ENCODE data around the gene ARPC5L.
"Not testable (repeated sequence)": the region's sequence is repeated elsewhere in the genome, so short reads cannot be mapped to it uniquely, and the experiment has no call there.

ARPC5L gene

DNA sequence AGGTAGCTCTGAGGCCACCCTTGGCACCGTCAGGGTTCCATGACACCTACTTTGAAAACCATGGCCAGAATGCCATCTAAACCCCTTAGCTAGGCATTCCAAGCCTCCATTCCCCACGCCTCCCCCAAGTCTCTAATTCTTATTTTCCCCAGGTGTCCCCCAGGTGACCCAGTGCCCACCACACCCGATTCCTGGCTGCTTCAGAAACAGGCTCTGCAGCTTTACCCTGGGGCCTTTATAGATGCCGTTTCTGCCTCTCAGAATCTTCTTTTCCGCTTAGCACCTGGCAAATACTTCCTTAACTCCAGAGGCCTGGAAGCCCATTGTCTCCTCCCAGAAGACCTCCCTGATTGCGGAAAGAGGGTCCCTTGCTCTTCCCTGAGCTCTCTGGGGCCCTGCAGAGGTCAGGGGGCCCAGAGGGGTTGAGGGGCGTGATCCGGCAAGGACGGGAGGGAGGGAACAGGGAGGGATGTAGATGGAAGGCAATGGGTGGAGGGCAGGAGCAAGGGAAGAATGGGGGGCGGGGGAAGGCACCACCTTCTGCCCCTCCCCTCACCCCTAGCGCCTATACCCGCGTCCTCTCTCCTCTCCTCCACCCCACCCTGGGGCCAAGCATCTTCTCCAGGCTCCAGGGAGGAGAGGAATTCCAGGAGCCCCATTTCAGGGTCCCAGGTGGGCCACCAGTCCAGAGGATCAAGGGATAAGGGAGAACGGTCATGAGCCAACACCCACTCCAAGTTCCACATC, 20.7 kb upstream of the ARPC5L start:
- no peak for DNase-seq (ENCODE audit: low spot score)

DNA sequence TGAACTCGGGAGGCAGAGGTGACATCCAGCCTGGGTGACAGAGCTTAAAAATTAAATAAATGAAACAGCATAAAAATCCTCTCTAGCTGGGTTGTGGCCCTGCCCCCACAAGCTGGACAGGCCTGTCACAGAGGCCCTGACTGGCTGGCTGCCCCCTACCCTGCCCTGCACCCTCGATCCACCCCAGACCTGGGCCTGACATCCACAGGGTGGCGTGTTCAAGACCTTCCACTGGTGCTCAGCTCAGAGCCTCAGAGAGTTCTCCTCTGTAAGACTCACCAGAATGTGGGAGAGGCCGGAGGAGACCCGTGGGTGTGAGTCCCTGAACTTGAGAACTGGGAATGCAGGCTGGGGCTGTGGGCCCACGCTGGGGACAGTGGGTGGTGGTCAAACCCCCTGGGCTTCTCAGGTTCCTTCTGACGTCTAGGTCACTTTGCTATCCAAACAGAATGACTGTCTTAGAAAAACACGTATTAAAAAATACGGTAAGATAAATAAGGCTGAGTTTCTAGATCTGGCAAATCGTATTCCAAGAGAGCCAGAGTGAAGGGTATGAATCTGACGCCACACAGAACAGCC, 18.4 kb upstream of the ARPC5L start:
- DNase-seq (ENCODE audit: low spot score): no peak

DNA sequence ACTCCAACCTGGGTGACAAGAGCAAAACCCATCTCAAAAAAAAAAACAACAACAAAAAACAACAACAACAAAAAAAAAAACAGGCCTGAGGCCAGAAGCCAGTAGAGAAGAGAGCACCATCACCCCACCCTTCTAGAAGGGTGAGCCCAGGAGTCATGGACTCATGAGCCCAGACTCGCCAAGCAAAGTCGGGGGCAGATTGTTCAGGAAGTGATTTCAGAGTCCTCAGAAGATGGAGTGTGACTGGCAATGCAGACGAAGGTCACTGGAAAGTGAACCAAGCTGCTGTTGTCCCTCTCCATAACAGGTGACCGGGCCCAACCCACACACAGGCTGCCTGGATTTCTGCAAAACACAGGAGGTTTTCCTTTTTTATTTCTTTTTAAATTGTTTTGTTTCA, 17.6 kb upstream of the ARPC5L start:
- DNase-seq (ENCODE audit: low spot score): no peak

DNA sequence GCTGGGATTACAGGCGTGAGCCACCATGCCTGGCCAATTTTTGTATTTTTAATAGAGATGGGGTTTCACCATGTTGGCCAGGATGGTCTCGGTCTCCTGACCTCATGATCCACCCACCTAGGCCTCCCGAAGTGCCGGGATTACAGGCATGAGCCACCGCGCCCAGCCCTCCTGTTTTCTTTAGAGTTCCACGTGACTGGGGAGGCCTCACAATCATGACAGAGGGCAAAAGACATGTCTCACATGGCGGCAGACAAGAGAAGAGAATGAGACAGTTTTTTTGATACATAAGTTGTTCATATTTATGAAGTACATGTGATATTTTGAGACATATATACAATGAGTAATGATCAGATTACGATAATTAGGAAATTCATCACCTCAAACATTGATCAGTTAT, 15.5 kb upstream of the ARPC5L start:
- not testable (repeated sequence) for DNase-seq (ENCODE audit: low spot score)

DNA sequence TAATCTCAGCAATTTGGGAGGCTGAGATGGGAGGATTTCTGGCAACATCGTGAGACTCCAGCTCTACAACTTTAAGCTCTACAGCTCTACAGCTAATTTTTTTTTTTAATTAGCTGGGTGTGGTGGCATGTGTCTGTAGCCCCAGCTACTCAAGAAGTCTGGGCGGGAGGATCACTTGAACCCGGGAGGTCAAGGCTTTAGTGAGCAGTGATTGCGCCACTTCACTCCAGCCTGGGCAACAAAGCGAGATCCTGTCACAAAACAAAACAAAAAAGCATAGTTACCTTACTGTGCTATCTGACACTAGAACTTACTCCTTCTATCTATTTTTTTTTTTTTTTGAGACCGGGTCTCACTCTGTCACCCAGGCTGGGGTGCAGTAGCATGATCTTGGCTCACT, 15.0 kb upstream of the ARPC5L start:
- no peak for DNase-seq (ENCODE audit: low spot score)

DNA sequence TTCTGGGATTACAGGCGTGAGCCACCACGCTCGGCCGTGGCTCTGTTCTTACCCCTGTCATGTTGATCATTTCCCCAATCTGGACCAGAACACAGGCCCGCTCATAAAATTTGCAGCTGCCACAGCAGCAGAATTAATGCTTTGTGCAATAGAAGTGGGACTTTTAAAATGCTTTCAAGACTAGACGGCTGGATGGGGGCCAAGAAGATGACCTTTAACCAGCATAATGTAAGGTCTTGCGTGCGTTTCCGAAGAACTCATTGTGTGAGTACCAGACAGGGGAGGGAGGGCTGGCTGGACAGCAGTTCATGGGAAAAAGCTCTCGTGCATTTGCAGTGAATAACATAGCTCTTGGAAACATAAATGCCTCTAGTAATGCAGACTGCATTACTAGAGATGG, 12.1 kb upstream of the ARPC5L start:
- DNase-seq (ENCODE audit: low spot score): no peak

DNA sequence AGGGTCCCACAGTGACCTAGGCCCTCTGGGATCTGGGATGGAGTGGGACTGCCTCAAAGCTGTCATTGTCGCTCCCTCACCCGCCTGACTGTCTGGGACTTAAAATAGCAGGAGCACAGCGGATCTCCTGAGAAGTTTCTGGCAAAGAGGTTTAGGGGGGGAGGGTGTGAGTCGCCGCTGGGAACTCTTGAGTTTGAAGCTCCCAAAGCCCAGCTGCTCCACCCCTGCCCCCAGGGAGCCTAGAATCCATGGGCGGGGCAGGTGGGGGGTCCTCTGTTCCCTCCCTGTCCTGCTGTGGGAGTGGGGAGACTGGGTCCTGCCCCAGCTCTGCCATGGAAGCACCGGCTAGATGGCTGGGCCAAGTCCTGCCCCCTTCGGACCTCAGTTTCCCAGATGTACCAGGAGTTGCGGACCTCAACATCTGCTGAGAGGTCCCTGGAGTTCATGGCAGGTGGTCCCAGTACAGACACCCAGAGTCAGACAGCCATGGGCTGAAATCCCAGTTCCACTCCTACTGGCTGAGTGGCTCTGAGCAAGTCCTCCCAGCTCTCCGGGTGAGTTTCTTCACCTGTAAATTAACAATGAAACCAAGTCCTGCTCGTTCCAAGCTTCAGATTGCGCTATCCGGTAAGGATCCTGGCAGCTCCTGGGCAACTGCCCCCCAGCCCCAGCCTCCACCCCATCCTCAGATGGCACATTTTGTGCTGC, 9.7 kb upstream of the ARPC5L start:
- DNase-seq (ENCODE audit: low spot score): no peak

DNA sequence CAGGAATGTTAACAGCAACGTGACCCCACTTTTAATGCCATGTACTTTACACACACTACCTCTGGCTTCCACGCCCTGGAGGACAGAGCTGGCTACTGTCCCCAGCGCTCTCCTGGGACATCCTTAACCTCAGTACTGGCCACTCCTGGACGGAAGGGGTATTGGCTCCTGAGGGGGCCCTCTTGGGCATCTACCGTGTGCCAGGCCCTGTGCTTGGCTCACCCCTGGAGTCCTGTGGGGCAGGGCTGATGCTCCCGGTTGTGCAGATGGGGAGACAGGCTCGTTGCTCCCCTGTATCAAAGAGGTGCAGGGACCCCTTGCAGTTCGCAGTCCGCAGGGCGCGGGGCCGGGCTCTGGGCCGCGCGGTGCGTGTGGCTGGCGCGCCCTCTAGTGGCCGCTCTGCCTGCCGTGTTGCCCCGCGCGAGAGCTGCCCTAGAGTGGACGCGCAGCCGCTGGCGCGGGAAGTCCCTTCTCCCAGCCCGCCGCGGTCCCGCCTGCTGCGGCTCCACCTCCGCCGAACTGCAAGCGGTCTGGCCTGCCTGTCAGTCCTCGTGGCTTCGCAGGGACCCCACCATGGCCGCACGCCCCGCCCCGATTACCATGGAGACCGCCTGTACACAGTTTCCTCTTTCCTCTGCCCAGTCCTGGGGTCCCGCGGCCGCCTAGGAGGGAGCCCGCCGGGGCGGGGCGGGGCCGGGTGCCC, 8.9 kb upstream of the ARPC5L start, which contains the start of gene WDR38:
WDR38 (plus strand) TSS at position 632 of the 703 bp plus-strand sequence. CDS start 72 bp downstream, outside the sequence.
- peak; percentile 84 for DNase-seq (ENCODE audit: low spot score)

DNA sequence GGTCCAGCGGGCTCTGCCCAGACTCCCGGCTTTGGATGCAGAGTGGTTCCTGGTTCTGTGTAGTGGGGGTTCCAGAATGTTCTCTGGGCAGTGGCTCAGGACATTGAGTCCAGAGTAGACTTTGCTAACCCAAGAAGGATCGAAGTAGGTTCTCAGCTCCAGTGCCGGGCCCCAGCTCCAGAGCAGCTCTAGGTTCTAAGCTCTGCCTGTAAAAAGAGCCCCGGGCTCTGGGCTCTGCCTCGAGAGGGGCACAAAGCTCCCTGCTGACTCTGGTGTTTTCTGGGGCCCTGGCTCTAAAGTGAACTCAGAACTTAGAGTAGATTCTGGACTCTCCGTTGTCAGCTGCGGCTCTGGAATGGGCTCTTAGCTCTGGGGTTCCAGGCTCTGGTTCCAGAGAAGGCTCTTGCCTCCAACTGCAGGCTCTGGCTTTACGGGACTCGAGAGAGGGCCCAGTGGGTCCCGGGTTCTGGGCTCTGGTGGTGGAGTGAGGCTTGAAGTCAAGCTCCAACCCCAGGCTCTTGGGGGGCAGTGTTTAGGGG, 8.3 kb upstream of the ARPC5L start:
- no peak for DNase-seq (ENCODE audit: low spot score)

DNA sequence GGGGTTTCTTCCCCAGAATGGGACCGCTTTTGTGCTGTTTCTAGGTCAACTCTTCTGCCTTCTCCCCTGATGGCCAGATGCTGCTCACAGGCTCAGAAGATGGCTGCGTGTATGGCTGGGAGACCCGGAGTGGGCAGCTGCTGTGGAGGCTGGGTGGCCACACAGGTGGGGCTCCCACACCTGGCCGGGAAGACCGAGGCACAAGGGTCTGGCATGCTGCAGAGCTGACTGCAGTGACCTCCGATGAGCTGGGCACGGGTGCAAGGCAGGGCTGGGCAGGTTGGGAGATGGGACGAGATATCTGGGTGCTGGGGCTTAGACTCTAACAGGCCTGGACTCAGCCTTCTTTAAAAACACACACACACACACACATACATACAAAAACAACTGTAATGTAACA, 7.8 kb upstream of the ARPC5L start:
- no peak for DNase-seq (ENCODE audit: low spot score)

DNA sequence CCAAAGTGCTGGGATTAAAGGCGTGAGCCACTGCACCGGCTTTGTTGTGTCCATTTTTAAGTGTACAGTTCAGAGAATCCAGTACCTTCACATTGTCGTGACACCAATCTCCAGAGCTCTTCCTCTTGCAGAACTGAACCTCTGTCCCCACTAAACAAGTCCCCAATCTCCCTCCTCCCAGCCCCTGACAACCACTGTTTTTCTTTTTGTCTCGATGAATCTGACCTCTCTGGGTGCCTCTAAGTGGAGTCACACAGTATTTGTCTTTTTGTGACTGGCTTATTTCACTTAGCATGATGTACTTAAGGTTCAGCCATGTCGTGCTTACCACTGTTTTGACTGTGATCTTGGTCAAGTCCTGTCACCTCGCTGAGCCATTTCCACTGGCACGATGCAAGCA, 7.1 kb upstream of the ARPC5L start:
- DNase-seq (ENCODE audit: low spot score): no peak

DNA sequence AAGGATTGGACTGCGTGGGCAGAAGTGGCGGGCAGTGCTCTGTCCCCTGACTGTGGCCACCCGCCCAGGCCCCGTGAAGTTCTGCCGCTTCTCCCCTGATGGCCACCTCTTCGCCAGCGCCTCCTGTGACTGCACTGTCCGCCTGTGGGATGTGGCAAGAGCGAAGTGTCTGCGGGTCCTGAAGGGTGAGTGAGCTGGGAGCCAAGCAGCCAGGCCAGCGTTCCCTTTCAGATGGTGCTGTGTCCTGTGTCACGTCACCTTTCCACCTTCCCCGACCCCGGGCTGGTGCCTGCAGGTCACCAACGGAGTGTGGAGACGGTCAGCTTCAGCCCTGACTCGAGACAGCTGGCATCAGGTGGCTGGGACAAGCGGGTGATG, 6.4 kb upstream of the ARPC5L start:
- no peak for DNase-seq (ENCODE audit: low spot score)

DNA sequence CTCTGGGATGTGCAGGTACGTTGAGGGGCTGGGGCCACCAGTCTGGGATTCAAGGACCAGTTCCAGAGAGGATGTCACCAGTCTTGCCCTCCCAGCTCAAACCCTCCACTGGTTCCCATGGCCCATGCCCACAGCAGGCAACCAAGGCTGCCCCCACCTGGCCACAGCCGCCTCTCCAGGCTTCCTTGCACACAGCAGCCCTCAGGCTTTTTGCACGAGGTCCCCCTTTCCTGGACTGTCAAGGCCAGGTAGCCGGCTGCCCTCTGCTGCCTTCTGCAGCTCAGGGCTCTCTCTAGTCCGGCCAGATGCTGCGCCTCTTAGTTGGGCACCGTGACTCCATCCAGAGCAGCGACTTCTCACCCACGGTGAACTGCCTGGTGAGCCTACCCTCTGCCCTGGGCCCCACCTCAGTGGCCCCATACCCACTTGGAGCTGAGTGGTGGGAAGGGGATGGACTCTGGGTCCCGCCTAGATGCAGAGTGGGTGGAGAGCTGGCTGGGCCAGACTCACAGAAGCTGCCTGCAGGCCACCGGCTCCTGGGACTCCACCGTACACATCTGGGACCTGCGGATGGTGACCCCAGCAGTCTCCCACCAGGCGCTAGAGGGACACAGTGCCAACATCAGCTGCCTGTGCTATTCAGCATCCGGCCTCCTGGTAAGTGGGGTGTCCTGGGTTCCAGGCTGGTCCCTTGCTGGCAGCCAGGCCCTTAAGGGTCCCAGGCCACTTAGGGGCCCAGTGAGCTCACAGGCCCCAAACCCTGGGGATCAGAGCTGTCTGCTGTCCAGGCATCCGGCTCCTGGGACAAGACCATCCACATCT, 5.8 kb upstream of the ARPC5L start:
- DNase-seq (ENCODE audit: low spot score): no peak

DNA sequence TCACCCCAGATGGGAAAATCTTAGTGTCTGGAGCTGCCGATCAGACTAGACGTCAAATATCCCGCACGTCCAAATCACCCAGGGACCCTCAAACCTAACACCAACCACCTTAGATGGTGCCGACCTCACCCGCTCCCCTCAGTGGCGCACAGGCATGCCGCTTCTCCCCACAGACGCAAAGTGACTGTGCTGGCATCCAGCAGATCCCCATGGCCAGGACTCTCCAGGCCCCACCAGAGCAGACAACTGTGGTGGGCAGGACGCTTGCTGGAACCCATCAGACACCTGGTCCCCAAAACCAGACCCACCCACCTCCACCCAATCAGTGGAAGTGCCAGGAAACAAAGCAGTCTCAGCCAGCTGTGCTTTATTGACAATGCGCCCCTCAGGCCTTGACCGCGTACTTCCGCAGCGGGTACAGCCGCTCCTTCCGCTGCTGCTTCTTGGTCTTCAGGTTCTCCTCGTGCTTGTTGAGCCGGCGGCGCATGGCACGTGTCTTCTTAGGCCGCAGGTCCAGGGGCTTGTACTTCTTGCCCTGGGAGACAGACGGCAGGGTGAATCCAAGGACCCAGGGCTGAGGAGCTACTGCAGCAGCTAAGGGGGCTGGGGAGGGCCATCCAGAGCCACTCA, 4.3 kb upstream of the ARPC5L start:
- DNase-seq (ENCODE audit: low spot score): no peak

DNA sequence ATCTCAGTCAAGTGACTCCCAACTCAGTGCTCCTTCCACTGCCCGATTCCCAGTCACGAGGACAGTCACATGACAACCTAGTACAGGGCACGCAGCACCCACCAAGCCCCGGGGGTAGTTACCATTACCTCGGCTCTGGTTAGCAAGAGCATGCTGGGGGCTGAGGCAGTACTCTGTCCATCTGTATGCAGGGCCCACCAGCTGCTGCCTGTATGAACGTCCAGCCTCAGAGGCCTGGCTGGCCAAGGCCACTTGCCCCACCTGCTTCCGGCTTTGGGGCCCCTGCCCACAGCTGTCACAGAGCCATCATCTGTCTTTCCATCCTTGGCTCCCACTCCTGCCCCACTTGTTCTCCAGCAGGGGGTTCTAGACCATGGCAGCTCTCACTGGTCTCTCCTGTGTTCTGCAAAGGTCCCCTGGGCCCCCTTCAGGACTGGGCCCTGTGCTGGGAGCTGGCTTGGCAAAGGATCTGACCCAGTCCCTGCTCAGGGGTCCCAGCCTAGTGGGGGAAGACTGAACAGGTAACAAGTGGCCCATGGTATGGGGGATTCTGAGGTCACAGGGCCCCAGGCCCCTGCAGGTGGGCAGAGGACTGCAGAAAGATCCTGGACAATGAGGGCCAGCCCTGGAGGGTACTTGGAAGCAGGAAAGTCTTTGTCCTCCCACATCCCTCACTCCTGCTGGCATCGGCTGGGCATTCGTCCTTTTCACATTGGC, 3.4 kb upstream of the ARPC5L start:
- DNase-seq (ENCODE audit: low spot score): no peak

DNA sequence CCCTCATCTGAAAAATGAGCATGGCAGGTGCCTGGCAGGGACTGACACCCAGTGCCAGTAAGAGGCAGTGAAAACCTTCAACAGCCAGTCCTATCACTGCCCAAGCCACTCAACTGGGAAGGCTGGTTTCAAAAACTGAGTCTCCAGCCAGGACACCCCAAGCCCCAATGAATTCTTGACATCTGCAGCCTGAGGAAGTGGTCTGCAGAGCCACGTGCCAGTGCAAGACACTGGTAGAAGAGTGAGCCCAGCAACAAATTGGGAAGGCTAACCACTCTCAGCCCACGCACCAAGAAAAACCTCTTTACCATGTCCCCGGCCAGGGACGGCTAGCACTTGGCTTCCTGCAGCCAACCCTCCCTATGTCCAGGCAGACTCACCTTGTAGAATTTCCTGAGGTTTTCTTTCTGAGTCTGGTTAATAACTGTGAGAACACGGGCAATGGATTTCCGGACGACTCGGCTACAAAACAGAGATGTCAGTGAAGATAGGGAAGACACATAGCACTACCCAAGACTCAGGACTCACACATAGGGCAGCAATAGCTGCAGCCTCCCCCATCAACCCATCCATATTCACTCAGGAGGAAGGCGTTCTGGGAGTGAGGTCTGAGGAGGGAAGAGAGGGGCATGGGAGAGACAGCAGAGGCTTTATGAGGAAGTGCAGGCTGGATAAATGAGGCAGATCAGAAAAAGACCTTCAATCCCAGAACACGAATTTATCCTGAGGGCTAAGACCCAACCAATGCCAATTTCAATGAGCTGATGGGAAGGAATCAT, 1.9 kb upstream of the ARPC5L start:
- DNase-seq (ENCODE audit: low spot score): no peak

DNA sequence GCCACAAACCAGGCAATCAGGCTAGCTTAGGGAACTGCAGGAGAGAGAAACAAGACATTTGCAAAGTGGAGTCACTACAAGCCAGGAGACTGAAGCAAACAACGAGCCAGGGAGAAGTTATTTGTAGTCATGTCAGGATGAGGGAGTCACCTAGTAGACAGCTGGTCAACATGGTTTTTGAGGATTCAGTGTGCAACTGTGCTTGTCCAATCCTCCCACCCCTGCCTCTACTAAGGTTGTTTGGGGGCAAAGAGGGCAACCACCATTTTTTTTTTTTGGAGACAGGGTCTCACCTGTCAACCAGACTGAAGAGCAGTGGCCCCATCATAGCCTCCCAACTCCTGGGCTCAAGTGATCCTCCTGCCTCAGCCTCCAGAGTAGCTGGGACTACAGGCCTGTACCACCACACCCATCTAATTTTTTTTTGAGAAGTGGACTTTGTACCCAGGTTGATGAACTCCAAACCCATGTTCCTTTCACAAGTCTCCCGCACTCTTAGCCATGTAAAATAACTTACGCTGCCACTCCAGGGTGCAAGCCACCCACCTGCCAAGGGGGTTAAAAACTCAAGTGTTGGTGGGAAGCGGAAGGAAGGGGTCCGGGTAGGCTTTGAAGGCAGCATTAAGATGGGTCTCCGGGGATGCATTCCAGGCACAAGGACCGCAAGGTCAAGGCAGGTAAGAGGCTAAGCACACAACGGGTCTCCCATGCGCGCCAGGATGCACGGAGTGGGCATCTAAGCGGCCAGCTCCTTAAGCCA, 1.2 kb upstream of the ARPC5L start:
- no peak for DNase-seq (ENCODE audit: low spot score)

DNA sequence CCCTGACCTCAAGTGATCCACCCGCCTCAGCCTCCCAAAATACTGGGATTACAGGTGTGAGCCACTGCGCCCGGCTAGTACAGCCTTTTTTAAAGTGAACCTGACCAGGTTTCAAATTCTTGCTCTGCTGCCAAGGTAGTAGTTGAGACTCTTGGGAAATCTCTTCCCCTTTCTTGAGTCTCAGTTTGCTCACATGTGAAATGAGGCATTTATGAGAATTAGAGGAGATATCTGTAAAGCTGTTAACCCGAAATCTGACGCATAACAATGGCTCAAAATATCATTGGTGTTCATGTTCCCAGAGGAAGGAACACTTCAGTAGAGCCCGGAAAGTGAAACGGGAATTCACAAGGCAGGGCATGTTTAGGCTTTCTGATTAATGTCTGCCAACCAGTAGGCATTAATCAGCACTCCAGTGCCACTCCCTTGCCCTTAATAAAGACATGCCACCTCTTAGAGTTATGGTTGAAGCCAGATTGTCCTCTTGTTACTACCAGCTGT, 1.5 kb downstream of the ARPC5L start:
- DNase-seq (ENCODE audit: low spot score): no peak

All from germinal center (tissue), 1 donor.